DOHH2 (cell line): ENCODE data around the gene CAPN10.

Experiments
- CTCF ChIP-seq: fragments of 200-600 bp; sonication (generic); IDR thresholded peaks from one replicate; pipeline ENCODE4 v1.5.1; 2014; ENCODE audit warnings: antibody characterized with exemption, mild to moderate bottlenecking, low read depth, low read length; ENCODE audit not compliant: poor library complexity, severe bottlenecking
- EZH2phosphoT487 ChIP-seq: fragments of 200-600 bp; sonication (generic); IDR thresholded peaks from 2 replicates; pipeline ENCODE4 v1.6.1; 2017; ENCODE audit warnings: borderline replicate concordance, mild to moderate bottlenecking, antibody characterized with exemption, low read length, moderate library complexity, mixed read lengths

GRCh38 chr2:240591226-240591625 is 4.7 kb downstream of the CAPN10 start:
- TF ChIP-seq CTCF (no peak), EZH2phosphoT487 (no peak)
